Measurements from ENCODE around the gene USP17L5.
"Not testable (repeated sequence)": the region's sequence is repeated elsewhere in the genome, so short reads cannot be mapped to it uniquely, and the experiment has no call there.

DNA sequence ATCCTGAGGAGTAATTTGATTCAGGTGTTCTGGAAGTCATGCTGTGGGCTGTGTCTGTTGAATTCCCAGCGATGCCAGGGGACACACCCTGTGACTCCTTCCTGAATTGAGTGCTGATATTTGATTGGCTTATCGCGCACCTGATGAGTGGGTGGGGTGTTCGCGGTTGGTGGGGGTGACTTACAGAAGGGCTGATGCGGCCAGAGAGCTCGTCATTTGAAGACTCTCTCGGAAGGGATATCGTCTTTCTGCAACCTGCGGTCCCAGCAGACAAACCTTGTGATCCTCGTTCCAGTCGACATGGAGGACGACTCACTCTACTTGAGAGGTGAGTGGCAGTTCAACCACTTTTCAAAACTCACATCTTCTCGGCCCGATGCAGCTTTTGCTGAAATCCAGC is 4.8 kb upstream of the USP17L5 start, which contains the start of gene USP17L26:
- TF ChIP-seq, protein P1, sequence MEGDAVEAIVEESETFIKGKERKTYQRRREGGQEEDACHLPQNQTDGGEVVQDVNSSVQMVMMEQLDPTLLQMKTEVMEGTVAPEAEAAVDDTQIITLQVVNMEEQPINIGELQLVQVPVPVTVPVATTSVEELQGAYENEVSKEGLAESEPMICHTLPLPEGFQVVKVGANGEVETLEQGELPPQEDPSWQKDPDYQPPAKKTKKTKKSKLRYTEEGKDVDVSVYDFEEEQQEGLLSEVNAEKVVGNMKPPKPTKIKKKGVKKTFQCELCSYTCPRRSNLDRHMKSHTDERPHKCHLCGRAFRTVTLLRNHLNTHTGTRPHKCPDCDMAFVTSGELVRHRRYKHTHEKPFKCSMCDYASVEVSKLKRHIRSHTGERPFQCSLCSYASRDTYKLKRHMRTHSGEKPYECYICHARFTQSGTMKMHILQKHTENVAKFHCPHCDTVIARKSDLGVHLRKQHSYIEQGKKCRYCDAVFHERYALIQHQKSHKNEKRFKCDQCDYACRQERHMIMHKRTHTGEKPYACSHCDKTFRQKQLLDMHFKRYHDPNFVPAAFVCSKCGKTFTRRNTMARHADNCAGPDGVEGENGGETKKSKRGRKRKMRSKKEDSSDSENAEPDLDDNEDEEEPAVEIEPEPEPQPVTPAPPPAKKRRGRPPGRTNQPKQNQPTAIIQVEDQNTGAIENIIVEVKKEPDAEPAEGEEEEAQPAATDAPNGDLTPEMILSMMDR (IDR thresholded peaks at IDR 0.05) = not testable (repeated sequence)
- not testable (repeated sequence) for TF ChIP-seq POLR2A, EP300, POLR2AphosphoS5 (IDR thresholded peaks at IDR 0.05)
